Central memory CD4-positive, alpha-beta T cell (primary cell): ENCODE results near the gene HBA2.
"Not testable (repeated sequence)": the region's sequence is repeated elsewhere in the genome, so short reads cannot be mapped to it uniquely, and the experiment has no call there.

Experiments used
- DNase-seq: peaks from one replicate; pipeline ENCODE4 v3.0.0; 2022

The HBA2 gene

DNA sequence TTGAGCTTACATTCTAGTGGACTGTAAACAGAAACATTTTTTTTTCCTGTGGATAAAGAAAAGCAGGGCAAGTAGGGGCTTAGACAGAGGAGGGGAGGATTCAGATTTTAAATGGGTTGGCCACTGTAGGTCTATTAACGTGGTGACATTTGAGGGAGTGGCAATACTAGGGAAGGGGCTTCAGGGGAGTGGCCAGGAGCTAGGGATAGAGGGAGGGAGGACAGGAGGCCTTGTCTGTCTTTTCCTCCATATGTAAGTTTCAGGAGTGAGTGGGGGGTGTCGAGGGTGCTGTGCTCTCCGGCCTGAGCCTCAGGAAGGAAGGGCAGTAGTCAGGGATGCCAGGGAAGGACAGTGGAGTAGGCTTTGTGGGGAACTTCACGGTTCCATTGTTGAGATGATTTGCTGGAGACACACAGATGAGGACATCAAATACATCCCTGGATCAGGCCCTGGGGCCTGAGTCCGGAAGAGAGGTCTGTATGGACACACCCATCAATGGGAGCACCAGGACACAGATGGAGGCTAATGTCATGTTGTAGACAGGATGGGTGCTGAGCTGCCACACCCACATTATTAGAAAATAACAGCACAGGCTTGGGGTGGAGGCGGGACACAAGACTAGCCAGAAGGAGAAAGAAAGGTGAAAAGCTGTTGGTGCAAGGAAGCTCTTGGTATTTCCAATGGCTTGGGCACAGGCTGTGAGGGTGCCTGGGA is 13.4 kb upstream of the HBA2 start:
- DNase-seq, result no peak

DNA sequence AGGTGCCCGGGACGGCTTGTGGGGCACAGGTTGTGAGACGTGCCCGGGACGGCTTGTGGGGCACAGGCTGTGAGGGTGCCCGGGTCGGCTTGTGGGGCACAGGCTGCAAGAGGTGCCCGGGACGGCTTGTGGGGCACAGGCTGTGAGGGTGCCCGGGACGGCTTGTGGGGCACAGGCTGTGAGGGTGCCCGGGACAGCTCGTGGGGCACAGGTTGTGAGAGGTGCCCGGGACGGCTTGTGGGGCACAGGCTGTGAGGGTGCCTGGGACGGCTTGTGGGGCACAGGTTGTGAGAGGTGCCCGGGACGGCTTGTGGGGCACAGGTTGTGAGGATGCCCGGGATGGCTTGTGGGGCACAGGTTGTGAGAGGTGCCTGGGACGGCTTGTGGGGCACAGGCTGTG is 12.4 kb upstream of the HBA2 start:
- not testable (repeated sequence) for DNase-seq

DNA sequence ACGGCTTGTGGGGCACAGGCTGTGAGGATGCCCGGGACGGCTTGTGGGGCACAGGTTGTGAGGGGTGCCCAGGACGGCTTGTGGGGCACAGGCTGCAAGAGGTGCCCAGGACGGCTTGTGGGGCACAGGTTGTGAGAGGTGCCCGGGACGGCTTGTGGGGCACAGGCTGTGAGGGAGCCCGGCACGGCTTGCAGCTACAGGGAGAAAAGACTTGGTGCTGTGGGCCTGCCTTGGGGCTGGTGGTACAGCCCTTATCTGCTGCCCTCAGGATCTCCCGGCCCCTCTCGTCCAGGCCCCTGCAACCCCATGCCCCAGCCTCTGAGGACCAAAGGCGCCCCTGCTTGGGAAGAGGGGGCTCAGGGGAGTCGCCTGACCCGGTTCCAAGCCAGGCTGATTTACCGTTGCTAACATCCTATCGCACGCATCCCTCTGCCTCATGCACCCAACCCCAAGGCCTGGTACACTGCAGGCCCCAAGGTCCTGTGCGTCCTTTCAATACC is 11.9 kb upstream of the HBA2 start:
- no peak for DNase-seq

DNA sequence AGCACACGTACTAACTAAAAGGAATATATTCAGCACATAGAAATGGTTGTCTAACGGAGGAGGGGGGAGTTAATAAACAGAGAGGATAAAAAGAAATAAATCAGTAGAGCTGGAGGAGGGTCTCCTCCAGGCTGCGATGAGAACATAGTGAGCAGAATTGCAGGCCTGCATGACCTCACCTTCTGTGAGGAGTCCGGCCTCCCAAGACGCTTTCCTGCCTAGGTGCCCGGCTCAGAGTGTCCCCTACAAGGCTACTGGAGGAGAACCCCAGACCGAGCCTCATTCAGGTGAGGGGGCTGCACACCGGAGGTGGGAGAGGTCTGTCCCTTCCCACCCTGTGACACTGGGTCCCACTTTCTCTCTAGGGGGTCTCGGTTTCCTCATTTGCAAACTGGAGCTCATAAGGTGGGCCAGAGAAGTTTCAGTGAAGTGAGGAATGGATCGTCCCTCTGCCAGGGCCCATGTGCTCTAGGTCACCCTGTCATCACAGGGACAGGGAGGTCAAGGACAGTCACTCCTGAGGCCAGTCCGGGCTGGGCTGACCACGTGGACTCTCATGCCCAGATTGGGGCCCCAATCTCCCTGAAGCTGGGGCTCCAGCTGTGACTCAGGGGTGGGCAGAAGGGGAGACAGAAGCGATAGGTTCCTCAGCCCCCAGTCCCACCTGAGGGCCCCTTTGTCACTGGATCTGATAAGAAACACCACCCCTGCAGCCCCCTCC is 10.2 kb upstream of the HBA2 start:
- no peak for DNase-seq

DNA sequence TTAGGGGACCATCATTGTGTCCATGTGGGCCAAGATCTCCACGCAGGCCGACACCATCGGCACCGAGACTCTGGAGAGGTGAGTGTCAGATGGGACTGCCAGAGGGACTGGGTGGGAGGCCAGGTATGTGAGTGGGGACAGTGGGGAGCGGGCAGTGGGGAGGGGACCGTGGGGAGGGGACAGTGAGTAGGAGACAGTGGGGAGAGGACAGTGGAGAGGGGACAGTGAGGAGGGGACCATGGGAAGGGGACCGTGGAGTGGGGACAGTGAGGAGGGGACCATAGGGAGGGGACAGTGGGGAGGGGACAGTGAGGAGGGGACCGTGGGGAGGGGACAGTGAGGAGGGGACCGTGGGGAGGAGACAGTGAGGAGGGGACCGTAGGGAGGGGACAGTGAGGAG is 9.5 kb upstream of the HBA2 start:
- DNase-seq, result not testable (repeated sequence)

DNA sequence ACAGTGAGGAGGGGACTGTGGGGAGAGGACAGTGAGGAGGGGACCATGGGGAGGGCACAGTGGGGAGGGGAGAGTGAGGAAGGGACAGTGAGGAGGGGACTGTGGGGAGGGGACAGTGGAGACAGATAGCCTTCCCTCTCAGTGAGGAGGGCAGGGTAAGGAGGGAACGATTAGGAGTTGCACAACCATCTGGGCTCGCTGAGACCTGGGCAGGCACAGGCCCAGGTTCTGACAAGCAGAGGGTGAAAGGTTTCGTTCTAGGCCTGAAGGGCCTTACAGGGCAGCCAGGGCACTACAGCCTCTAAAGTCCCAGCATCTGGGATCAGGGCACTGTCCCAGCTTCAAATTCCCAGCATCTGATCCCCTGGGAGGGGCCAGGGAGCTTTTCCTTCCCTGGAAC is 9.0 kb upstream of the HBA2 start:
- not testable (repeated sequence) for DNase-seq

DNA sequence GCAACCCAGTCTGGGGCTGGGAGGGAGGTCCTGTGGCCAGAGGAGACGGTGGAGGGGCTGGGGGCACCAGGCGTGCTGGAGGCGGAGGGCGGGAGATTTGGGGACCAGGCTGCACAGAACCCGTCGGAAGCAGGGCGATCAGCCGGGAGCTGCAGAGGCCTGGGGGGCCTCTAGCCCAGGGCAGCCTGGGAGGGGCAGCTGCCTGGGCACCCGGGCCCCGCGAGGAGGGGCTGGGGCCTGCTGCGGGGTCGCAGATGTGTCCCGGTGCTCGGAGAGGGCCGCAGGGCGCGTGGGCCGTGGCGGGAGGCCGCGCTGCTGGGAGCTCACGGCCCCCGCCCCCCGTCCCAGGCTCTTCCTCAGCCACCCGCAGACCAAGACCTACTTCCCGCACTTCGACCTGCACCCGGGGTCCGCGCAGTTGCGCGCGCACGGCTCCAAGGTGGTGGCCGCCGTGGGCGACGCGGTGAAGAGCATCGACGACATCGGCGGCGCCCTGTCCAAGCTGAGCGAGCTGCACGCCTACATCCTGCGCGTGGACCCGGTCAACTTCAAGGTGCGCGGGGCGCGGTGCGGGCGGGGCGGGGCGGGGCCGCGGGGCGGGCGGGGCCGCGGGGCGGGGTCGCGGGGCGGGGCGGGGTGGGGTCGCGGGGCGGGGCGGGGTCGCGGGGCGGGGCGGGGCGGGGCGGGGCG is 8.4 kb upstream of the HBA2 start:
- not testable (repeated sequence) for DNase-seq

DNA sequence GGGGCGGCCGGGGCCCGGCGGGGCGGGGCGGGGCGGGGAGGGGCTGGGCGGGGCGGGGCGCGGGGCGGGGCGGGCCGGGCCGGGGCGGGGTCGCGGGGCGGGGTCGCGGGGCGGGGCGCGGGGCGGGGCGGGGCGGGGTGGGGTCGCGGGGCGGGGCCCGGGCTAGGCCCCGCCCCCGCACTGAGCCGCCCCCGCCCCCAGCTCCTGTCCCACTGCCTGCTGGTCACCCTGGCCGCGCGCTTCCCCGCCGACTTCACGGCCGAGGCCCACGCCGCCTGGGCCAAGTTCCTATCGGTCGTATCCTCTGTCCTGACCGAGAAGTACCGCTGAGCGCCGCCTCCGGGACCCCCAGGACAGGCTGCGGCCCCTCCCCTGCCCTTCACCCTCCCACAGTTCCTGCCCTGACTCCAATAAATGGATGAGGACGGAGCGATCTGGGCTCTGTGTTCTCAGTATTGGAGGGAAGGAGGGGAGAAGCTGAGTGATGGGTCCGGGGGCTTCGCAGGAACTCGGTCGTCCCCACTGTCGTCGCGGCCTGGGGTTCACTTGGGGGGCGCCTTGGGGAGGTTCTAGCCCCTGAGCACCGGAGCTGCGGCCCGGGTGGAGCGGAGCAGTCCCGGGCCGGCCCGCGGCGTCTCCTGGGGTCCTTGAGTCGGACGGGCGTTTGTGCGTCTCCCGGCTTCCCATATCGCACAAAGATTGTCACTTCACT is 7.7 kb upstream of the HBA2 start:
- DNase-seq, result no peak

DNA sequence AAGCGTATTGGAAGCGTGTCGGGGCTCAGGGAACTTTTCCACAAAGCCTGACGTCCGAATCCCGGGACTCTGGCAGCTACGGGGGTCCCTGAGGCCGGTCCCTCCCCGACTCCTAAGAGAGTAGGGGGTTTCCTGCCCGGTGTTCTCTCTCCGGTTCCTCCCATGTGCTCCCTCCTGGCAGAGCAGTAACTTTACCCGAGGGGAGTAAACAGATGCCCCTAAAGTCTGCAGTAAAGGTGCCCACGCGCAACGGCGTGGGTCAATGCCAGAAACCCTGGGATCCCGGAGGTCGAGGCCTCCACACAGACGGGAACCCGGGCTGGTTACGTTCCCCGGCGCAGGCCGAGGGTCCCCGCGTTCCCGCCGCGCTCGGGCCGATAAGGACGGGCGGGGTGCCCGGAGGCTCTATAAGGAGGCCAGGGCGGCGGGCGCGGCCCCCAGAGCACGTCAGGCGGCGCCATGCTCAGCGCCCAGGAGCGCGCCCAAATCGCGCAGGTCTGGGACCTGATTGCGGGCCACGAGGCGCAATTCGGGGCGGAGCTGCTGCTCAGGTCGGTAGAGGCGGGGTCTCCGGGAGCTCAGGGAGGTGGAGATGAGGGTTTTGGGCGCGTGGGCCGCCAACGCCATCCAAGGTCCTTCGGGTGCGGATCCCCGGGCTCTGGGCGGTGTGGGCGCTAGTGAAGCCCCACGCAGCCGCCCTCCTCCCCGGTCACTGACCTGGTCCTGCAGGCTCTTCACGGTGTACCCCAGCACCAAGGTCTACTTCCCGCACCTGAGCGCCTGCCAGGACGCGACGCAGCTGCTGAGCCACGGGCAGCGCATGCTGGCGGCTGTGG is 6.9 kb upstream of the HBA2 start, which contains the start of gene HBM:
Gene HBM (plus strand): TSS at position 440 of the 836 bp plus-strand sequence. CDS start 20 bp downstream, at position 460.
- no peak for DNase-seq

DNA sequence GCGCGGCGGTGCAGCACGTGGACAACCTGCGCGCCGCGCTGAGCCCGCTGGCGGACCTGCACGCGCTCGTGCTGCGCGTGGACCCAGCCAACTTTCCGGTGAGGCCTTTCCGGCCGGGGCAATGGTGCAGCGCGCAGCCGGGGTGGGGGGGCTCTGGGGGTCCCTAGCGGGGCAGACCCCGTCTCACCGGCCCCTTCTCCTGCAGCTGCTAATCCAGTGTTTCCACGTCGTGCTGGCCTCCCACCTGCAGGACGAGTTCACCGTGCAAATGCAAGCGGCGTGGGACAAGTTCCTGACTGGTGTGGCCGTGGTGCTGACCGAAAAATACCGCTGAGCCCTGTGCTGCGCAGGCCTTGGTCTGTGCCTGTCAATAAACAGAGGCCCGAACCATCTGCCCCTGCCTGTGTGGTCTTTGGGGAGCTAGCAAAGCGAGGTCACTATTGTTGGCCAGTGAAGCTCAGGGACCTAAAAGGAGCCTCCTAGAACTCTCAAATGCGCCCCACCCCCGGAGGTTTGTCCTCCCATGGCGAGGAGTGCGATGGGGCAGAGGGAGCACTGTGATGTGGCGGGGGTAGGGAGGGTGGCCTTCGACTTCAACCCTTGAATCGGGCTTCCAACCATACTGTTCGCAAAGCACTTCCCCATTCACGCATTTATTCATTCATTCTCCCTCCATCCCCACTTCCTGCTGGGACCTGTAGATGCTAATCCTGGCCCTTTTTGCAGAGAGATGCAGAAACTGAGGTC is 6.1 kb upstream of the HBA2 start:
- DNase-seq, result no peak

DNA sequence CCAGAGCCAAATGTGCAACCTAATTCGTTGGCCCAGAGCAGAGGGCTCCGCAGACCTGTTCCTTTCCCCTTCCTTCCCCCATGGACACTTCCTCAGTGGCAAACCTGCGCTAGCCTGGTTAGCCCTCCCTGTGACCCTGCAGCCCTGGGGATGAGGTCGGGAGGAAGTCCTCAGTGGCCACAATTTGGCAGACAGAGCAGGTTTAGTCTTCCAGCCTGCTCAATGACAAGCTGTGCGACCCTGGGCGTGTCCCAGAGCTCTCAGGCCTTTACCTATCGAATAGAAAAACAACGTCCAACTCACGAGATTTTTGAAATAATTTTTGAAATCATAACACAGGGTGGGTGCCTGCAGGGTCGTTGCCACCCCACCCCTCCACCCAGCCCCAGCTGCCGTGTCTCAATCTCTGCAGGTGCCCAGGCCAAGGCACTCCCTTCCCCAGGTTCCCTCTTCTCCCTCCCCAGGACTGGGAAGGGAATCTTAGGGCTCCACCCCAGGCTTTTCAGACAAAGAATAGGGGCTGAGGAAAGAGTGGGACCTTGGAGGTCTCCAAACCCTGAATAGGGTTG is 5.5 kb upstream of the HBA2 start:
- no peak for DNase-seq

DNA sequence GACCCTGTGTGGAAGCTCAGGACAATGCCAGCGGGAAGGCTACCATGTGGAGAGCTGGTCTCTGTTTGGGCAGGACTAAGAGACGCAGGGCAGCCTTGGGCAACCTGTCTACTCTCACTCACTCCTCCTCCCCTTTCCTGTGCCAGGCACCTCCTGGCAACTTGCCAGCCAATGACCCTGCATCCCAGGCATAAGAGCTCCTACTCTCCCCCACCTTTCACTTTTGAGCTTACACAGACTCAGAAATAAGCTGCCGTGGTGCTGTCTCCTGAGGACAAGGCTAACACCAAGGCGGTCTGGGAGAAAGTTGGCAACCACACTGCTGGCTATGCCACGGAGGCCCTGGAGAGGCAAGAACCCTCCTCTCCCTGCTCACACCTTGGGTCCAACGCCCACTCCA is 4.3 kb upstream of the HBA2 start:
- no peak for DNase-seq

DNA sequence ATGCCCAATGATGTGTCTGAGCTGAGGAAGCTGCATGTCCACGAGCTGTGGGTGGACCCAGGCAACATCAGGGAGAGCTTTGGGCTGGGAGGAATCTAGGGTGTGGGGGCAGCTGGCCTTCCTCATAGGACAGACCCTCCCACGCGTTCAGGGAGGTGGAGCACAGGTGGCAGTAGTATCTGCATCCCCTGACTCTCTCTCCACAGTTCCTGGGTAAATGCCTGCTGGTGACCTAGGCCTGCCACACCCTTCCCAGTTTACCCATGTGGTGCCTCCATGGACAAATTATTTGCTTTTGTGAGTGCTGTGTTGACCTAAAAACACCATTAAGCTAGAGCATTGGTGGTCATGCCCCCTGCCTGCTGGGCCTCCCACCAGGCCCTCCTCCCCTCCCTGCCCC is 3.7 kb upstream of the HBA2 start:
- DNase-seq, result no peak

DNA sequence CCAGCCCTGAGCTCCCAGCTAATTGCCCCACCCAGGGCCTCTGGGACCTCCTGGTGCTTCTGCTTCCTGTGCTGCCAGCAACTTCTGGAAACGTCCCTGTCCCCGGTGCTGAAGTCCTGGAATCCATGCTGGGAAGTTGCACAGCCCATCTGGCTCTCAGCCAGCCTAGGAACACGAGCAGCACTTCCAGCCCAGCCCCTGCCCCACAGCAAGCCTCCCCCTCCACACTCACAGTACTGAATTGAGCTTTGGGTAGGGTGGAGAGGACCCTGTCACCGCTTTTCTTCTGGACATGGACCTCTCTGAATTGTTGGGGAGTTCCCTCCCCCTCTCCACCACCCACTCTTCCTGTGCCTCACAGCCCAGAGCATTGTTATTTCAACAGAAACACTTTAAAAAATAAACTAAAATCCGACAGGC is 2.6 kb upstream of the HBA2 start:
- not testable (repeated sequence) for DNase-seq

DNA sequence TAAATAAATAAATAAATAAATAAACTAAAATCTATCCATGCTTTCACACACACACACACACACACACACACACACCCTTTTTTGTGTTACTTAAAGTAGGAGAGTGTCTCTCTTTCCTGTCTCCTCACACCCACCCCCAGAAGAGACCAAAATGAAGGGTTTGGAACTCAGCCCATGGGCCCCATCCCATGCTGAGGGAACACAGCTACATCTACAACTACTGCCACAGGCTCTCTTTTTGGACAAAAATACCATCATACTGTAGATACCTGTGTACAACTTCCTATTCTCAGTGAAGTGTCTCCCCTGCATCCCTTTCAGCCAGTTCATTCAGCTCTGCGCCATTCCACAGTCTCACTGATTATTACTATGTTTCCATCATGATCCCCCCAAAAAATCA is 1.9 kb upstream of the HBA2 start:
- DNase-seq, result no peak

DNA sequence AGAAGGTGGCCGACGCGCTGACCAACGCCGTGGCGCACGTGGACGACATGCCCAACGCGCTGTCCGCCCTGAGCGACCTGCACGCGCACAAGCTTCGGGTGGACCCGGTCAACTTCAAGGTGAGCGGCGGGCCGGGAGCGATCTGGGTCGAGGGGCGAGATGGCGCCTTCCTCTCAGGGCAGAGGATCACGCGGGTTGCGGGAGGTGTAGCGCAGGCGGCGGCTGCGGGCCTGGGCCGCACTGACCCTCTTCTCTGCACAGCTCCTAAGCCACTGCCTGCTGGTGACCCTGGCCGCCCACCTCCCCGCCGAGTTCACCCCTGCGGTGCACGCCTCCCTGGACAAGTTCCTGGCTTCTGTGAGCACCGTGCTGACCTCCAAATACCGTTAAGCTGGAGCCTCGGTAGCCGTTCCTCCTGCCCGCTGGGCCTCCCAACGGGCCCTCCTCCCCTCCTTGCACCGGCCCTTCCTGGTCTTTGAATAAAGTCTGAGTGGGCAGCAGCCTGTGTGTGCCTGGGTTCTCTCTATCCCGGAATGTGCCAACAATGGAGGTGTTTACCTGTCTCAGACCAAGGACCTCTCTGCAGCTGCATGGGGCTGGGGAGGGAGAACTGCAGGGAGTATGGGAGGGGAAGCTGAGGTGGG is 657 bp downstream of the HBA2 start:
- DNase-seq, result not testable (repeated sequence)

DNA sequence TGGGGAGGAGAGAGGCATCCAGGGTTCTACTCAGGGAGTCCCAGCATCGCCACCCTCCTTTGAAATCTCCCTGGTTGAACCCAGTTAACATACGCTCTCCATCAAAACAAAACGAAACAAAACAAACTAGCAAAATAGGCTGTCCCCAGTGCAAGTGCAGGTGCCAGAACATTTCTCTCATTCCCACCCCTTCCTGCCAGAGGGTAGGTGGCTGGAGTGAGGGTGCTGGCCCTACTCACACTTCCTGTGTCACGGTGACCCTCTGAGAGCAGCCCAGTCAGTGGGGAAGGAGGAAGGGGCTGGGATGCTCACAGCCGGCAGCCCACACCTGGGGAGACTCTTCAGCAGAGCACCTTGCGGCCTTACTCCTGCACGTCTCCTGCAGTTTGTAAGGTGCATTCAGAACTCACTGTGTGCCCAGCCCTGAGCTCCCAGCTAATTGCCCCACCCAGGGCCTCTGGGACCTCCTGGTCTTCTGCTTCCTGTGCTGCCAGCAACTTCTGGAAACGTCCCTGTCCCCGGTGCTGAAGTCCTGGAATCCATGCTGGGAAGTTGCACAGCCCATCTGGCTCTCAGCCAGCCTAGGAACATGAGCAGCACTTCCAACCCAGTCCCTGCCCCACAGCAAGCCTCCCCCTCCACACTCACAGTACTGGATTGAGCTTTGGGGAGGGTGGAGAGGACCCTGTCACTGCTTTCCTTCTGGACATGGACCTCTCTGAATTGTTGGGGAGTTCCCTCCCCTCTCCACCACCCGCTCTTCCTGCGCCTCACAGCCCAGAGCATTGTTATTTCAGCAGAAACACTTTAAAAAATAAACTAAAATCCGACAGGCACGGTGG is 1.5 kb downstream of the HBA2 start:
- not testable (repeated sequence) for DNase-seq

DNA sequence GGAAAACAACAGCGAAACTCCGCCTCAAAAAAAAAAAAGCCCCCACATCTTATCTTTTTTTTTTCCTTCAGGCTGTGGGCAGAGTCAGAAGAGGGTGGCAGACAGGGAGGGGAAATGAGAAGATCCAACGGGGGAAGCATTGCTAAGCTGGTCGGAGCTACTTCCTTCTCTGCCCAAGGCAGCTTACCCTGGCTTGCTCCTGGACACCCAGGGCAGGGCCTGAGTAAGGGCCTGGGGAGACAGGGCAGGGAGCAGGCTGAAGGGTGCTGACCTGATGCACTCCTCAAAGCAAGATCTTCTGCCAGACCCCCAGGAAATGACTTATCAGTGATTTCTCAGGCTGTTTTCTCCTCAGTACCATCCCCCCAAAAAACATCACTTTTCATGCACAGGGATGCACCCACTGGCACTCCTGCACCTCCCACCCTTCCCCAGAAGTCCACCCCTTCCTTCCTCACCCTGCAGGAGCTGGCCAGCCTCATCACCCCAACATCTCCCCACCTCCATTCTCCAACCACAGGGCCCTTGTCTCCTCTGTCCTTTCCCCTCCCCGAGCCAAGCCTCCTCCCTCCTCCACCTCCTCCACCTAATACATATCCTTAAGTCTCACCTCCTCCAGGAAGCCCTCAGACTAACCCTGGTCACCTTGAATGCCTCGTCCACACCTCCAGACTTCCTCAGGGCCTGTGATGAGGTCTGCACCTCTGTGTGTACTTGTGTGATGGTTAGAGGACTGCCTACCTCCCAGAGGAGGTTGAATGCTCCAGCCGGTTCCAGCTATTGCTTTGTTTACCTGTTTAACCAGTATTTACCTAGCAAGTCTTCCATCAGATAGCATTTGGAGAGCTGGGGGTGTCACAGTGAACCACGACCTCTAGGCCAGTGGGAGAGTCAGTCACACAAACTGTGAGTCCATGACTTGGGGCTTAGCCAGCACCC is 2.6 kb downstream of the HBA2 start:
- DNase-seq, result no peak
